ENCODE results near the gene EEFSEC.

Gene EEFSEC

DNA sequence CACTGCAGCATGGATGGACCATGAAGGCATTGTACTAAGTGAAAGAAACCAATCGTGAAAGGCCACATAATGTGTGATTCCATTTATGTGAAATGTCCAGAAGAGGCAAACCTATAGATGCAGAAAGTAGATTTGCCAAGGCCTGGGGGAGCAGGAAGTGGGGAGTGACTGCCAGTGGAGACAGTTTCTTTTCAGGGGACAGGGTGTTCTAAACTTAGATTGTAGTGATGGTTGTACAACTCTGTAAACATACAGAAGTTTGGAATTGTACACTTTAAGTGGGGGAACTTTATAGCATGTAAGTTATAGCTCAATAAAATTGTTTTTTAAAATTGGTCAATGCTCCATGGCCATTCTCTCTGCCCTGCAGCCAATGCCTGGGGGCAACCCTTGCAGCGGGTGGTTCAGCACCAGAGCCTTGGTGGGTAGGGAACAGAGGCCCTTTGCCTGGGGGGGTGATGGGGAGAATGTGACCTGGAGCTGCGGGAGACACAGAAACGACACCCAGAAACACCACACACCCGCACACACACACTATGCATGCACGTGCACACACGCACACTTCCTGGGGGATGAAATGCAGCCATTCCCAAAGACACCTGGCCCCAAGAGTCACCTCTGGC is 270.4 kb downstream of the EEFSEC start:
- no peak for DNase-seq (ENCODE audit: low read depth)

GRCh38 chr3:128424508-128425069 is 271.3 kb downstream of the EEFSEC start:
- H3K4me3 ChIP-seq (ENCODE audit: low read depth, low read length), result no peak overlapping the region
- peak; percentile 45 for DNase-seq (ENCODE audit: low read depth)

More for the DNA sequence above, 270.4 kb downstream of the EEFSEC start:
- H3K4me3 ChIP-seq (ENCODE audit: low read depth, low read length), result no peak overlapping the region

DNA sequence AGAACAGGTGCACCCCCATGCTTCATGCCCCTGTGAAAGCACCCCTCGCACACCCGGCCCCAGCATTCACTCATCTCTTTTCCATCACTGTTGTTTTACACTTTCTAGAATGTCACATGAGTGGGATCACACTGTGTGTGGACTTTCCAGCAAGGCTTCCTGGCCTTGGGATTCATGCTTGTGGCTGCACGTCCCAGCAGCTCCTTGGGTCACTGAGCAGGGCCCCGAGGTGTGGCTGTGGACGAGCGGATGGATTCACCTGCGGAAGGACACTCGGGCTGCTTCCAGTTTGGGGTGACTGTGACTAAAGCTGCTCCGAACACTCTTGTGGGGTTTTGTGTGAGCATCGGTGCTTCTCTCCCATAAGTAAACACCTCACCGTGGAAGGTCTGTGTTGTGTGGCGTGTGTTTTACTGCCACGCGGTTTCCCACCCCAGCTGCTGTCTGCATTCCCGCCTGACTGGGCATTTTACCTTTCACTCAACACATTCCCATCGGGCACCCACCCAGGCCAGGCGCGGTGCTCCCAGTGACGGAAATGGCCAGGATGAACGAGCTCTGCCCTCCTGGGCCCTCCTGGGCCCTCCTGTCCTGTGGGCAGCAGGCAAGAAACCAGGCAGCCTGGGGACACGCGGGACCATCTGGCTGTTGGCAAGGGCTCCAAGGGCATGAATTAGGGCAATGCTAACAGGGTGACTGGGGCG is 272.0 kb downstream of the EEFSEC start:
- DNase-seq (ENCODE audit: low read depth), result no peak
- H3K4me3 ChIP-seq (ENCODE audit: low read depth, low read length), result no peak overlapping the region

- no peak overlapping the region for H3K4me3 ChIP-seq (ENCODE audit: low read depth, low read length)
- DNase-seq (ENCODE audit: low read depth), result no peak
Measured at GRCh38 chr3:128425846-128426127, 272.5 kb downstream of the EEFSEC start.

GRCh38 chr3:128426128-128426921 is 273.0 kb downstream of the EEFSEC start:
- DNase-seq (ENCODE audit: low read depth), result no peak
- H3K4me3 ChIP-seq (ENCODE audit: low read depth, low read length), result no peak overlapping the region

DNA sequence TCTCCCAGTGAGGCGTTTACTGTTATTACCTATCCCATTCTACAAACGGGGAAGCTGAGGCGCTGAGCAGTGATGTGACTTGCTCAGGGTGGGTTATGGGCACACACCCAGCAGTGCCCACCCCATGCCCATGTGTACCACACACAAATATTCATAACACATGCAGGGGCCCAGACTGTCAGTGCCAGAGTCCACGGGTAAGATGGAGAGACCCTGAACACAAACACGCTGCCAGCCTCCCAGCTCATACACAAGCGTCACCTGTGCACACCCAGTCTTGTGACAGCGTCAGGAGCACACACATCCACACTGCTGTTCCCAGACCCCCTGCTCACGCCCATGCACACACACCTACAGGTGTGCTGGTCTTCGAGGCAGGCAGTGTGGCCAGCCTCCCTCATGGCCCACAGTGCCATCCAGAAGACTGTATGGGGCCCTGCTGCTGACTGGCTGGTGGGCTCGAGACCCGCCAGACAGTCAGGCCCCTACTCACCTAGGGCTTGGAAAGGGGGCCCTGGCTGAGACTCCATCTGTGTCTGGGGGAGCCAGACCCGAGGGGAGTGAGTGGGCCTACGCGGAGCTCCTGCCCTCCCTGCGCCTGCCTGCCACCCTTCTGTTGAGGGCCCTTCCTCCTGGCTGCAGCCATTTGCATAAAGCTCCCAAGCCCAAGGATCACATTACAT is 274.0 kb downstream of the EEFSEC start:
- H3K4me3 ChIP-seq (ENCODE audit: low read depth, low read length), result no peak overlapping the region

GRCh38 chr3:128427872-128428822 is 274.9 kb downstream of the EEFSEC start:
- no peak for DNase-seq (ENCODE audit: low read depth)
- H3K4me3 ChIP-seq (ENCODE audit: low read depth, low read length), result no peak overlapping the region

More for the DNA sequence above, 274.0 kb downstream of the EEFSEC start:
- DNase-seq (ENCODE audit: low read depth), result no peak

DNA sequence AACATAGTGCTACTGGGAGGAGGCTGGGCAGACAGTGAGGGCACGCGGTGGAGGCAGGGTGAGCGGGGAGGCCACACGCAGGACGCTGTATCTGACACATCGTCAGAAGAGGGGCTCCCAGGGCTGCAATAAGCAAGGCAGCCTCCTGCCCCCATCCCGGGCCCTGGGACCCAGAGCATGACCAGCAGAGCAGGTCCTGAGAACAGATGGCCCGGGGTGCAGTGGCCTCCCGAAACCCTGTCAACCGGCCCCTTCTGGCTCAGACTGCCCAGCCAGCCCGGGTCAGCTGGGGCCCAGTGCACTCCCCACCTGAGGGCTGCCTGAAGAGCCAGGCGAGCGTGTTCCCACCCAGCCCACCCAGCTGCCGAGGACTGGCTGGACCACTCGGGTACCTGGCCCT is 276.0 kb downstream of the EEFSEC start:
- DNase-seq (ENCODE audit: low read depth), result no peak
- H3K4me3 ChIP-seq (ENCODE audit: low read depth, low read length), result no peak overlapping the region

DNA sequence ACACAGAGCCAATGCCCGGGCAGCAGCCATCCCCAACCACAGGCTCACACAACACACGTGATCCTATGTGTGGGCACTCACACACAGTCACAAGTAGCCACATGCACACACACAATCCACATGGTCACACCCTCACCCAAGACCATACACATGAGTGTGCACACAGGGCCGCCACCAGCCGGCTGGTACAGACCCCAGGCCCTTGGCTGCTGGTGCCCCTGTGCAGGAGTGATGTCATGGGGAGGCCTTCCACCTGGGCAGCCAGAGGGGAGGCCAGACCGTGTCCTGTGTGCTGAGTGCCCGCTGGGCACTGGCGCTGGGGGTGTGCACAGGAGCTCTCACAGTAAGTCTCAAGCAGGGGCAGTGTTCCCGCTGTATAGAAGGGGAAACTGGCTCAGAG is 276.5 kb downstream of the EEFSEC start:
- no peak overlapping the region for H3K4me3 ChIP-seq (ENCODE audit: low read depth, low read length)
- DNase-seq (ENCODE audit: low read depth), result no peak

- H3K4me3 ChIP-seq (ENCODE audit: low read depth, low read length), result no peak overlapping the region
- no peak for DNase-seq (ENCODE audit: low read depth)
Measured at GRCh38 chr3:128430301-128430700, 277.0 kb downstream of the EEFSEC start.

DNA sequence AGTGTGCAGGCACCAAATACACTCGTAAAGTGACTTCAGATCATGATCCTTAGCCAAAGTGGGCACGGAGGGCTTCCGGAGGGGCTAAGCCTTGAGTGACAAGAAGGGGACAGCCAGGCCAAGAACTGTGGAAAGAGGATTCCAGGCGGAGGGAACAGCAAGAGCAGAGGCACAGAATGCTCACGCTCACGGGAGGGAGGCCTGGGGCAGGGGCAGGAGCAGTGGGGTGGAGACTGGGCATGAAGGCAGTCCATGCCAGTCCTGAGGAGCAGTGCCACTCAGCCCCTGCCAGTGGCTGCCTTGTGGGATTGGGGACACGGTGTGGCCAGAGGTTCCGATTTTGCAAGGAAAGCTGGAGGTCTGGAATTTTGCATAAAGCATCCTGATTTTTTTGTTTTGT is 277.4 kb downstream of the EEFSEC start:
- no peak for DNase-seq (ENCODE audit: low read depth)
- H3K4me3 ChIP-seq (ENCODE audit: low read depth, low read length), result no peak overlapping the region

DNA sequence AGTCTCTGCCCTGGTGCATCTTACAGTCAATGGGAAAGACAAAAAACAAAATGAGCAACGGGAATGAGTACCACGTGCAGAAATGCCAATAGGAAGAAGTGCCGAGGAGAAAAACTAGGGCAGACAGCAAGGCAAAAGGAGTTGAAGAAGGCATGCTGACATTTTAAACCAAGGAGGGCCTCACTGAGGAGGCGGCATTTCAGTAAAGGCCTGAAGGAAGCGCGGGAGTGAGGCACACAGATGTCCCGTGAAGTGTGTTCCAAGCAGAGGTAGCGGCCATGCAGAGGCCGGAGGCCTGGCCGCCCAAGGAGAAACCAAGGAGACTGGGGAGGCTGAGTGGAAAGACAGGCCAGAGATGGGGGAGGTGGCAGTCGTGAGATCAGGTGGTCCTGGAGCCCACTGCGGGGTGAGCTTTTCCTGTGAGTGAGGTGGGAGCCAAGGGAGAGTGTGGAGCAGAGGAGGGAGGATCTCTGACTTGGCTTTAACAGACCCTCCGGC is 278.6 kb downstream of the EEFSEC start:
- no peak for DNase-seq (ENCODE audit: low read depth)
- no peak overlapping the region for H3K4me3 ChIP-seq (ENCODE audit: low read depth, low read length)

DNA sequence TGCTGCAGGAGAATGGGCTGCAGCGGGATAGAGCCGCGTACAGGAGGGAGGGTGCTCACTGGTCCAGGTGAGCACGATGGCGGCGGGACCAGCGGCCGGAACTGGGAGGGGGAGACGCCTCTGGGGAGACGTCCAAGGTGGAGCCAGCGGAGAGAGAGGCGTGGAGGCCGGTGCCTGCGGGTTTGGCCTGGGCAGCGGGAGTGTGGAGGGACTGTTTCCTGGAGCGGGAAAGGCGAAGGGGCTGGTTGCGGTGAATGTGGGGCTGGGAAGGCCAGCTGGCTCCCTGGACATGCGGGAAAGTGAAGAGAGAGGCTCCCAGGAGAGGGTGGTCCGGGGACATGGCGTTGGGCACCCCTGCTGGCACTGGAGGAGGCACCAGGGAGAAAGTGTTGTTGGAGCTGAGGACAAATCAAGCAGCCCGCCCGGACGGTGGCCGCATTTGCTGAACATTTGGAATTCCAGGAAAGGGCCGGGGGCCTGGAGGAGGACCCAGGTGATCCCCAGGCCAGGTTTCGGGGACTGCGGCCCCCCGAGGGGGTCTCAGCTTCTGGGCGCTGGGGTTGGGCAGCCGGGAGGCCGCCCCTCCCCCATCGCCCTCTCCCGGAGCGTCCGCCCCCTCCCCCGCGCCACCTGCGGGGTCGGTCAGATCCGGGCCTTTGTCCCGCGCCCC is 279.2 kb downstream of the EEFSEC start:
- H3K4me3 ChIP-seq (ENCODE audit: low read depth, low read length), result peak overlapping the region; percentile 2
- no peak for DNase-seq (ENCODE audit: low read depth)

GRCh38 chr3:128432971-128433836 is 279.9 kb downstream of the EEFSEC start:
- DNase-seq (ENCODE audit: low read depth), result no peak
- H3K4me3 ChIP-seq (ENCODE audit: low read depth, low read length), result peak overlapping the region; percentile 2

- DNase-seq (ENCODE audit: low read depth), result no peak
- H3K4me3 ChIP-seq (ENCODE audit: low read depth, low read length), result no peak overlapping the region
Measured at GRCh38 chr3:128433837-128434165, 280.5 kb downstream of the EEFSEC start.

DNA sequence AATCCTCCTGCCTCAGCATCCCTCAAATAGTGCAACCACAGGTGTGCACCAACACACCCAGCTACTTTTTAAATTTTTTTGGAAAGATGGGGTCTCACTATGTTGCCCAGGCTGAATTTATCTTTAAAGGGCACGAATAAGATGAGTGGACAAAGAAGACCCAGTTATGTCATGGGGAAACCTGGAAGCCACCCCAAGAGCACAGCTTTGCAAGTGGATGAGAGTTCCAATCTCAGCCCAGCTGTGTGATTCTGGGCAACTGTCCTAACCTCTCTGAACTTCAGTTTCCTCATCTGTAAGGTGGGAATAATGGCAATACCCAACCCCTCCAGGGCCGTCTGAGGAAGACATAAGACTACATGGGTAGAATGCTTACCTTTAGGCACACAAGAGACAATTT is 281.2 kb downstream of the EEFSEC start:
- DNase-seq (ENCODE audit: low read depth), result no peak
- H3K4me3 ChIP-seq (ENCODE audit: low read depth, low read length), result no peak overlapping the region

- no peak for DNase-seq (ENCODE audit: low read depth)
- H3K4me3 ChIP-seq (ENCODE audit: low read depth, low read length), result no peak overlapping the region
Measured at GRCh38 chr3:128435058-128435457, 281.8 kb downstream of the EEFSEC start.

Measured in skeletal muscle cell (primary cell).